Astrocyte of the cerebellum (primary cell): ENCODE data around the gene IL10RA.

Experiments used
- DNase-seq: peaks from one replicate; pipeline ENCODE4 v3.0.0-alpha.2; 2011; ENCODE audit warnings: low read depth
- H3K4me3 ChIP-seq: 2 replicates; pipeline ENCODE4 v1.5.1; 2011; ENCODE audit warnings: mild to moderate bottlenecking, low read depth, low read length, moderate library complexity
- CTCF ChIP-seq: IDR thresholded peaks from 2 replicates; pipeline ENCODE4 v1.5.1; 2012; ENCODE audit warnings: low read length, low read depth, moderate library complexity, mild to moderate bottlenecking; ENCODE audit errors: missing control alignments
- in situ Hi-C: cut with HindIII; loops from 2 replicates; pipeline ENCODE4 v1.10.0; 2017; ENCODE audit warnings: low sequenced_read_pairs

IL10RA gene

GRCh38 chr11:118002010-118002540 lies 15.9 kb downstream of the IL10RA start:
- no peak for DNase-seq
- H3K4me3 ChIP-seq: no peak overlapping the region
- no peak for TF ChIP-seq CTCF
- in situ Hi-C loops: no loop called here

GRCh38 chr11:118002541-118003423 lies 16.6 kb downstream of the IL10RA start:
- H3K4me3 ChIP-seq: no peak overlapping the region
- DNase-seq: no peak
- no peak for TF ChIP-seq CTCF
- in situ Hi-C loops: no loop called here

- in situ Hi-C loops: no loop called here
- no peak for TF ChIP-seq CTCF
- DNase-seq: no peak
- H3K4me3 ChIP-seq: no peak overlapping the region
Observed at GRCh38 chr11:118003456-118003855, 17.3 kb downstream of the IL10RA start.

- DNase-seq: no peak
- in situ Hi-C loops: no loop called here
- H3K4me3 ChIP-seq: no peak overlapping the region
- no peak for TF ChIP-seq CTCF
Observed at GRCh38 chr11:118004543-118005223, 18.5 kb downstream of the IL10RA start.

GRCh38 chr11:118005224-118006152 lies 19.3 kb downstream of the IL10RA start:
- TF ChIP-seq CTCF: no peak
- no peak overlapping the region for H3K4me3 ChIP-seq
- in situ Hi-C loops: no loop called here
- no peak for DNase-seq

GRCh38 chr11:118006153-118006534 lies 19.9 kb downstream of the IL10RA start:
- no peak overlapping the region for H3K4me3 ChIP-seq
- in situ Hi-C loops: no loop called here
- no peak for TF ChIP-seq CTCF
- no peak for DNase-seq
